GM04504 (cell line): ENCODE data around the gene NAV2.
A peak's percentile ranks its signal among the peaks of the same experiment; 100 is the strongest.
"Not testable (repeated sequence)": the region's sequence is repeated elsewhere in the genome, so short reads cannot be mapped to it uniquely, and the experiment has no call there.

Source experiments
- DNase-seq: peaks from one replicate; pipeline ENCODE4 v3.0.0-alpha.2; 2012; ENCODE audit warnings: low read depth

Gene NAV2

DNA sequence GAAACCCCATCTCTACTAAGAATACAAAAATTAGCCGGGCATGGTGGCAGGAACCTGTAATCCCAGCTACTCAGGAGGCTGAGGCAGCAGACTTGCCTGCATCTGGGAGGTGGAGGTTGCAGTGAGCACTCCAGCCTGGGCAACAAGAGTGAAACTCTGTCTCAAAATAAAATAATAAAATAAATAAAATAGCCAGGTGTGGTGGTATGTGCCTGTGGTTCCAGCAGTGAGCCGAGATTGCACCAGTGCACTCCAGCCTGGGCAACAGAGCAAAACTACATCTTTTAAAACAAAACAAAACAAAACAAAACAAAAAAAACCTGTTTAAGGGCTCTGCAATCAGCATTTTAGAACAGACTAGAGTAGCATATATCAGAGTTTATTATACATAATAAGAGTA lies 214.8 kb downstream of the NAV2 start:
- DNase-seq = not testable (repeated sequence)

DNA sequence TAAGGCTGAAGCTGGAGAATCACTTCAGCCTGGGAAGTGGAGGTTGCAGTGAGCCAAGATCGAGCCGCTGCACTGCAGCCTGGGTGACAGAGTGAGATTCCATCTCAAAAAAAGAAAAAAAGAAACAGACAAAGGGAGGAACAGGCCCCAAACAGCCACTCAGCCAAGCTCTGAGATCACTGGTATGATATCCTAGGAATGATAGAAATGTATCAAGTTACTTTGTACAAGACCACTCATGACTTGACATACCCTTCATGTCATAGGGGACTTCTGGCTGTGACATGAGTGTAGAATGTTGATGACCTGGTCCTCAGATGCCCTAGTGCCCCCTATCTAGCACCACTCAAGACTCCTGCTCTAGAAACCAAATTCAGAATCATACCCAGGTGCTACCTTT lies 216.5 kb downstream of the NAV2 start:
- DNase-seq = no peak

DNA sequence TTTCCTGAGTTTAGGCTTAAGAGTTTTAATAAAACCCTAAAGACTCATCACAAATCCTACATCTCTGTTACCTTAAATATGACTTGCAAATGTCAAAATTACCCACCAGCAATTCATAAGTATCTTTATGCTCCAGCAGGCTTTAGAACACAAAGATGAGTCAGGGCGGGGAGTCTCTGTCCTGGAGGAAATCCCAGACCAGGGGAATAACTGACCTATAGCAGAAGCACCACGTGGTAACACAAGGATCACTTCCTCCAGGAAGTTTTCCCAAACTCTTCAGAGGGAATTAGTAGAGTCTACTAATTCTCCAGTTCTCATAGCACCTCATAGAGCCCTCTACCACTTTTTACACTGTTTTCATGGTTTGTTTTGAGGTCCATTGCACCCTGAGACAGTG lies 217.0 kb downstream of the NAV2 start:
- DNase-seq = no peak

DNA sequence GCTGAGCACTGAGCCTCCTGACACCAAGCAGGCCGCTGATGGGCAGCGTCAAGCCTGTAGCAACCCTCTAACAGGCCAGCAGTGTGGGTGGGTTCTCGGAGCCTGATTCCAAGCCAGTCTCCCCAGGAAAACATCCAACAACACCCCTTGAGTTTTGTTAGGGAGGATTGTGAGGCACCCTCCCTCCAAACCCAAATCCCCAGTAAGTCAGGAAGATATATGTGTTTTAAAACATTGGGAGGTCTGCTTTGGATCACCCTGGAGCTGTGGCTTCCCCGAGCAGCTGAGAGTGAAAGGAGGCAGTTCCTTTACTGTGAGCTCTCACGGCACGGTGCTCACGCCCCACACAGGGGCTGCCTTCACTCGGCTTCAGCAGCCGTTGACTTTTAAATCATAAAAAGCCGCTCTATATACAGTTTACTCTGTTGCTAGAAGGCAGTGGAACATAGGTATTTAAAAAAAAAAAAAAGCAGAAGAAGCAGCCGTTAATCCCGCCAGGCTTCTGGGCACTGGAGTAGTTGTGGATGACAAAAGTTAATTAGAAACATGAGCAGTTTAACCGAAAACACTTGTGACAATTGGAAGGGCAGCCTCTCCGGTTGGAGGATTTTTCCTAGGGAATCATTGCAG lies 218.6 kb downstream of the NAV2 start:
- DNase-seq = no peak

DNA sequence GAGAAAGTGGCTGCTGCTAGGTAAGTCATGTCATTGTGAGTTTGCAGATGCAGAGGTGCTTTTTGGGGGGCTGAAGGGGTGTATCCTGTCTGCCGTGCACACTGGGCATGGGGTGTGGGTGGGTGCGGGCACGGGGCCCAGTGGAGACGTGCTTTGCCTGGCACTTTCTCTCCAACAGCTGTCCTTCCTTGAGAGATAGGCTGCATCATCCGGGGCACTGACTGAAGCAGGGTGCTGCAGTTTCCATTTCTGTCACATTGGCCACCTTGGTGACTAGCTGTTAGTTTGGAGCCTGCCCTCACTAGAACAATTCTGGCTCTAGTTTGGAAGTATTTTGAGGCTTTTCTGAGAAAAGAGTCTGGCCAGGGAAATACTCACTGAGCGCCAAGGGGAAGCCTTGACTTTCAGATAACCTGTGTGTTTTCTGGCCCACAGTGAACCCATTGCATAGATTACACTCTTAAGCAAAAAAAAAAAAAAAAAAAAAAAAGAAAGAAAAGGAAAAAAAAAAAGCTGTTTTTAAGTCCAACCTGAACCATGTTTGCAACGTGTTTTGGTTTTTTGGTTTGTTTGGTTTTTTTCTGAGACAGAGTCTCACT lies 219.2 kb downstream of the NAV2 start:
- DNase-seq = no peak

DNA sequence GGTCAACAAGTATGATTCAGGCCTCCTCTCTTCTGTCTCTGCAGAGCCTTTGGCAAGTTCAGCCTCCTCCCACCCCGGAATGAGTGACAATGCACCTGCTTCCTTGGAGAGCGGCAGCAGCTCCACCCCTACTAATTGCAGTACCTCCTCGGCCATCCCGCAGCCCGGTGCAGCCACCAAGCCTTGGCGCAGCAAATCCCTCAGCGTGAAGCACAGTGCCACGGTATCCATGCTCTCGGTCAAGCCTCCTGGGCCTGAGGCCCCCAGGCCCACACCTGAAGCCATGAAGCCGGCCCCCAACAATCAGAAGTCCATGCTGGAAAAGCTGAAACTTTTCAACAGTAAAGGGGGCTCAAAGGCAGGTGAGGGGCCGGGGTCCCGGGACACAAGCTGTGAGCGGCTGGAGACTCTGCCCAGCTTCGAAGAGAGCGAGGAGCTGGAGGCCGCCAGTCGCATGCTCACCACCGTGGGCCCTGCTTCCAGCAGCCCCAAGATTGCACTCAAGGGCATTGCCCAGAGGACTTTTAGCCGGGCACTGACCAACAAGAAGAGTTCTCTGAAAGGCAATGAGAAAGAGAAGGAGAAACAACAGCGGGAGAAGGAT lies 220.6 kb downstream of the NAV2 start:
- no peak for DNase-seq

DNA sequence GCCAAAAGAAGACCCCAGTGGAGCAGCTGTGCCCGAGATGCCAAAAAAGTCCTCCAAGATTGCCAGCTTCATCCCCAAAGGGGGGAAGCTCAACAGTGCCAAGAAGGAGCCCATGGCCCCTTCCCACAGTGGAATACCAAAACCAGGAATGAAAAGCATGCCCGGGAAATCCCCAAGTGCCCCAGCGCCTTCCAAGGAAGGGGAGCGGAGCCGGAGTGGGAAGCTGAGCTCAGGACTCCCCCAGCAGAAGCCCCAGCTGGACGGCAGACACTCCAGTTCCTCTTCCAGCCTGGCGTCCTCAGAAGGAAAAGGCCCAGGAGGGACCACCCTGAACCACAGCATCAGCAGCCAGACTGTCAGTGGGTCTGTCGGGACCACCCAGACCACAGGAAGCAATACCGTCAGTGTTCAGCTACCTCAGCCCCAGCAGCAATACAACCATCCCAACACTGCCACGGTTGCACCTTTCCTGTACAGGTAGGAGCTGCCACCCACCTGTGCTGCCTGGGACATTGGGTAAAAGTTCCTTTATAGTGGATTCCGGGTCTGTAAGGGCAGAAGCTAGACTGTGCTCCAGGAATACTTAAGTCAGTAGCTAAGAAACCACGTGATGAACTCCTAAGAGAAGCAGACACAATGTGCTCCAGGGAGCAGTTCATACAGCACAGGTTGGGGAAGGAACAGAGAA lies 221.3 kb downstream of the NAV2 start:
- no peak for DNase-seq

DNA sequence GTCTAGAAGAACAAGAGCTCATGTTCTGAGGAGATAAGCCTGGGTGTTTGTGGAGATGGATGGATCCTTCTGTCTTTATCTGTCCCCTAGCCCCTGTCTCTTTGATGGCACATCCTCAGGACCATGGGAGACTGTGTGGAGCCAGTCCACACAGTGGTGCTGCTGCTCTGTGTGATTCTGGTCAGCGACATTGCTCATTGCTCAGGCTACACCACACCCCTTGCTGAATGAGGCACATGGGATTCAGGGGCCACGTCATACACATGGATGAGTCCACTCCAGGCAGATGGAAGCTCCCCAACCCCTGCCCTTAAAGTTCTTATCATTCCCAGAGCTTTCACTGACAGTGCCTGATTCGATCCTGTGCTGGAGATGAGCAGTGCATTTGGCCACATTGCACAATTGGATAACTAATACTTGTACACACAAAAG lies 222.2 kb downstream of the NAV2 start:
- peak; percentile 77 for DNase-seq

DNA sequence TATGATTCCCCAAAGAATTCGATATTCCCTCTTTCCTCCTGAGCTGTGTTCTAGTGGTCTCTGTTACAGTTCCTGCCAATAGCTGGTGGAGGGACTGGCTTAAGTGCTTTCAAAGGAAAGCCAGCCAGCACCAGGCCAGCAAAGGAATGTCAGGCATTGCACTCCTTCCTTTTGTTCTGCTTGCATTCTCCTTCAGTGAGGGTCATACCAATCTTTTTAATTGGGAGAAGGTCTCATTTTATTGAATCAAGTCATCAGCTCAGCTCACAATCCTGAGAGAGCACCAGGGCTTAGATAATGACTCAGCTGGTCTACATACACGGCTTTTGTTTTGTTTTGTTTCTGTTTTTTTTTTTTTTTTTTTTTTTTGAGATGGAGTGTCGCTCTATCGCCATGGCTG lies 222.9 kb downstream of the NAV2 start:
- peak; percentile 64 for DNase-seq

DNA sequence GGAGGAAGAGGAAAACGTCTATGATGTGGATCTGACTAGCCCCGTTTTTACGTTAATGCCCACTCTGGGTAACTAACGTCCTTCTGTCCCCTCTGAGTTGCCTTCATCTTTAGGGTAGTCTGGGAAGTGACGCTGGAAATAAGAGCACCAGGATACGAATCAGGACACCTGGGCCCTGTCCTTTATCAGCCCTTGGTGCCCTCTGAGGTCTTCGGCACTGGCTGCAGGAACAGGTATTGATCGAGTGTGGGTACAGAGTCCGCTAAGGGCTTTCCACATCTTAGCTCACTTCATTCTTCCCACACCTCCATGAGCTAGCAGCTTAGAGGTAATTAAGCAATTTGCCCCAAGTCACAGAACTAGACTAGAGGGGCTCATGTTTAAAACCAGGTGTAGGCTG lies 223.8 kb downstream of the NAV2 start:
- no peak for DNase-seq

DNA sequence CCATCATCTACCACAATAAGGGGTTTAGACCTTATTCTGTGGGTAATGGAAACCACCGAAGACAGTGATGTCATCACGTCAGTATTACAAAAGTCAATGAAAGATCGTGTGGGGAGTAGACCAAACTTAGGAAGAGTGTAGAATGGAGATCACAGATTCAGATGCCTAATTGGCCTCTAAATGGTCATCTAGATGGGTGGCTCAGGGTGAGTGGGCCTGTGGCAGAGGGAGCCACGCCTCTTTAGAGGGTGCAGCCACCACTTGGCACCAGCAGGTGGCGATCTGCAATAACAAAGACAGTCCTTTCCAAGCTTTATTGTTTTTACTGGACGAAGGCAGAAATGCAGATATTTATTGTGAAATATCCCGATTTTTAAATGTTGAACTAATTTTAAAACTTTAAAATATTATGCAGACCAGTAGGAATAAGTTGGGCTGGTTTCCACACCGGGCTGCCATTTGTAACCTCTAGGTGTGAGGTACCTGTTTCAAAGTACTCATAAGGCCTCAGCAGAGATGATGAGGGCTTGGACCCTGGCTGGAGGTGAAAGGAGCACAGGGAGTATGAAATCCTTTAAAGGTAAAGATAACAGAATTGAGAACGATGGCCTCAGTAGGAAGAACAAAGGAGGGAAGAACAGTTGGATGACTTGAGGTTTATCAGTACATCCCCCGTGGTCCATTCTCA lies 225.7 kb downstream of the NAV2 start:
- no peak for DNase-seq

DNA sequence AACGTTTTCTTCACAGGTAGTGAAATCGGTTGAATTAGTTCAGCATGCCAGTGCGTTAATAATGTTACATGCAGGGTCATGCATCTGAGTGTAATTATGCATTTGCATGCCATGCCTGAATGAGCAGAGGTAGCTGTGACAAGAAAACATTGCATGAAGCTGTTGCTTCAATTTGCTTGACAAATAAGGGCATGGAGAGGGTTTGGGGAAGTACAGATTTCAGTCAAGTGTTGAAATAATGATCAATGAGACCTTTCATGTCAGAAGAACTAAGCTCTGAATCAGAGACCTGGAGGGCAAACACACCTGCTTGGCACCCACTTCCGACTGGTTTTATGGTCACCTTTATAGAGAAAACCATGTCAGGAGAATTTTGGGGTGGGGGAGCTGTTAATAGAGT lies 226.2 kb downstream of the NAV2 start:
- DNase-seq = no peak

DNA sequence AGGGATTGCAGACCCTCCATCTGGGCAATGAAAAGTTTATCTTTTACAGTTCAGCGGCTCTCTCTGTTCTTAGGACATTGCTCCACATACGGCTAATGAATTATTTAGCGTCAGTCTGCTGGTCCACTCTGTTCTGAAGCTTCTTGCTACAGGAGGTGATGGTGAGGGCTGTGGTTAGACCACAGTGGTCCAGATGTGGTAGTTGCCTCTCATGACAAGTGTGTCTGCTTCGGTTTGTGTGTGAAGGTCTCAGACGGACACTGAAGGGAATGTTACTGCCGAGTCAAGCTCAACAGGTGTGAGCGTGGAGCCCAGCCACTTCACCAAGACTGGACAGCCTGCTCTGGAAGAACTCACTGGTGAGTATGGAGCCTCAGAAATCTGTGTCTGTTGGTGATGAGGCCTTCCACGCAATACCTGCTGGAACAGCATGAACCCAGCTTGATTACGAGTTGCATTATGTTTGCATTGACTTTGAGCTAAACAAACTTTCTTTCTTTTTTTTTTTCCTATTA lies 226.8 kb downstream of the NAV2 start:
- DNase-seq = no peak

DNA sequence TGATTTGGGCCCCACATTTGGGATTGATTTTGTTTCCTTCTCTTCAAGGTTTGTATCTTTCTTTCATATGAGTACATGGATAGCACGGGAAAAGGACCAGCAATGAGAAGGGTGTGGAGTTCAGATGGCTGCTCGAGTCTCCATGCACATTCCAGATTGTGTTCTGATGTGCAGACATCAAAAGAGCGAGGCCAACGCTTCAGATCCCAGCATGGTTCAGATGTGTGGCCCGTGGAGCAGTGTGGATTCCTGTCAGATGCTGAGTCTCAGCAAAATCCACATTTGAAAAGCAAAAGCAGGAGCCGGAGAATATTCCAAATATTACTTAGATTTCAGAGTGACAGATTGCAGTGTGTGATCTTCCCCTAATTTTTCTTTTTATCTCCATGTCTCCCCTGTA lies 228.2 kb downstream of the NAV2 start:
- DNase-seq = no peak

DNA sequence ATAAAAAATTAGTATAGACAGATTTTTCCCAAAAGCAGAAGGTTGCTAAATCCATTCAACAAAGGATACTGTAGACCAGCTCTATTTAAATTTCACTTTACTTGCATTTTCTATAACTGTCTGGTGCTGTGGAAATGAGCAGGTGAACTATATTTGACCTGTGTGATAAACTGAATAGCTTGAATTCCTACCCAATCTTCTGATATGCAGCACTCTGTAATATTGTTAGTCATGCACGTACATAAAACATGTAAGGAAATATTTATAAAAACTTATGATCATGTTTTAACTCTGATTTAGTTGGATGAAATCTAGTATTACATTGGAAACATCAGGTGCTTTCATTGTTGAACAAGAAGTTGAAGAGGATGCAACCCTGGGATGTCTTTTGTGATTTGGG lies 234.0 kb downstream of the NAV2 start:
- DNase-seq = no peak

DNA sequence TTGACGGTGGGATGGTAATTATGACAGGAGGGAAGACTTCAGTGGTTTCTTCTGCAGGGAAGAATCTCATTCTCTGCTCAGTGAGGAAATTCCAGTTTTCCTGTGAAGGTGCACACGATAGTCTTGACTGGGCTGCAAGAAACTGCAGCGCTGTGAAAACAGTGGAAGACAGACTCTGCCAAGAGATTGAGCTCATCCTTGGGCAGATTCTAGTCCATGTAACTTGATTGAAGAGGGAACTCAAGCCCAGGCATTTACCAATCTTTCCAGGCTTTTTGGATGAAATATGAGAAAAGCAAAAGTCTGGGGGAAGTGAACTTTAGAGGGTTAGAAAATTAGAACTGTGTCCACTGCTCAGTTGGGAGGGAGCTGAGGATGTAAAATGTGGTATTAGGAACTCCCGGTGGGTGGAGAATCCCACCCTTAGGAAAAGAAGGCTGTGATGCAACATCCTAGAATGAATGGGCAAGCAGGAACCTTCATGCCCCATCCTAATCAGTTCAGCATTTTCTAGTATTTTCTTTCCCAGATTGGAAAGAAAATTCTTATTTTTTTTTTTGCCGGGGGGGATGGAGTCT lies 235.0 kb downstream of the NAV2 start:
- no peak for DNase-seq

DNA sequence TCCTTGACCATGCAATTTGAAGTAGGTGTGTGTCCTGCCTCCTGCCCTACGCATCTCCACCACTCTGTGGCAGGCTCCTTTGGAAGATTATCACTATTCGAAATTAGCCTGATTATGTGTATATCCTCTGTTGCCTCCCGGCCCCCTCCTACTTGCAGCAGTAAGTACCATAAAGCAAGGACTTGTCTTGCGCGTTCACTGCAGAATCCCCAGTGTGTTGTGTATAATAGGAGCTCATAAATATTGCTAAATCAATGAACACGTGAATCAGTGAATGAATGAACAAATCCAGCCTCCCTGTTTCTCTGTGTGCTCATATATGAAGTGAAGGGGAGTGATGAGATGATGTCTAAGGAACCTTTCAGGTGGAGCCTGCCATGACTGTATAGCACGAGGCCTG lies 237.0 kb downstream of the NAV2 start:
- no peak for DNase-seq

DNA sequence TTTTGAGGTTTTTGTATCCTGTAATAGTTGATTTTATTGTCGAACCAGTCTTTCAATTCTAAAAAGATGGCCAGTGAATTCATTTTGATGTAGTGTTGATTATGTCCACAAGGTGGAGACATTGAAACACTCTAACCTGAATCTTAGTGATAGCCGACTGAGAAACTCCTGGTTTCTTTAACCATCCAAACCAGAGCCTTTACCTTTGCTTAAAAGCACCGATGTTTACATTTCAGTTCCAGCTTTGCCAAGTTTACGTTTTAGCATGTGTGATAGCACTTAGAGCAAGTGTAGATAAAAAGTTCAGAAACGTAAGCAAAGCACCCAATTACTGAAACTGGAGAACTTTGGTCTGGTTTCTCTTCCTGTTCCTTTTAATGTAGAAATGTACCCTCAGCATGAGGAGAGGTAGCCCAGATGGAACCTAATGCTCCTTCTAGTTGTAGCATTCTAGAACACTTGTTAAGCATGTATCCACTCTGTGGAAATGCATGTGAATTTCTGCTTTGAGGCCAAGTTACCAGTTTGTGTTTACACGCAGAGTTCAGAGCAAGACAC lies 239.0 kb downstream of the NAV2 start:
- no peak for DNase-seq

DNA sequence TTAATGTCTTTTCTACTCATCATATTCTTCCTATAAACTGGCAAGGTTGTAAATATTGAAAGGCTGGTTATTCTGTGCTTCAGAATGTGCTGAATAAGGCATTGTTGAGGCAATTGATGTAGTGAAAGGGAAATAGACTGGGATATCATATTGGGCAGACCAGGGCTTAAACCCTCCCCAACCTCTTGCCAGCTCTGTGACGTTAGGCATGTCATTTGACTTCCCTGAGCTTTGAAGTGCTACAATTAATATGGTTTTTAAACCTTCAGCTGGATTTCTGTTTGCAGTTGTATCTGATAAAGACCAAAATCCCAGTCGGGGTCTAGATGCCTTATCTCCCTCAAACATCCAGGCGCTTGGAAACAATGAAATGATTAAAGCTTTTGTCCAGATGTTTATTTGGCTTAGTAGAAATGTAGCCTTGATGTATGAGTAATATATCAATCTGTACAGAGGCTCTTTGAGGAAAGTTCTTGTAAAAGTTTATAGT lies 239.5 kb downstream of the NAV2 start:
- DNase-seq = no peak

DNA sequence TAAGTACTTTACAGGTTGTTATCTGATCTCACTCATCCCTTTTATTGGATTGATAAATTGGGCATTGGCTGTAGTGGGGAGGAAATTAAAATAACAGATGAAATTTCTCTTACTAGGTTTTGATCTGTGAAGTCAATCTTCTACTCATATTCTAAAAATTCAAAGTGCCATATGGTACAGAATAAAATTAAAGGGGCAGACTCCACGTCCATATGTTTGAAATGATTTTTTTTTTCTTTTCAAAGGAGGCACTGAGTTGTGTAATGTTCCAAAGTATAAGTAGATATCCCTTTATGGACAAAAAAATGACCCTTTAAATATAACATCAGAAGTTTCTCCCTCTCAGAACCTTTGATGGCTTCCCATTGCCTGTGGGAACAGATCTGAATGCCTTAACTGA lies 240.3 kb downstream of the NAV2 start:
- DNase-seq = no peak

DNA sequence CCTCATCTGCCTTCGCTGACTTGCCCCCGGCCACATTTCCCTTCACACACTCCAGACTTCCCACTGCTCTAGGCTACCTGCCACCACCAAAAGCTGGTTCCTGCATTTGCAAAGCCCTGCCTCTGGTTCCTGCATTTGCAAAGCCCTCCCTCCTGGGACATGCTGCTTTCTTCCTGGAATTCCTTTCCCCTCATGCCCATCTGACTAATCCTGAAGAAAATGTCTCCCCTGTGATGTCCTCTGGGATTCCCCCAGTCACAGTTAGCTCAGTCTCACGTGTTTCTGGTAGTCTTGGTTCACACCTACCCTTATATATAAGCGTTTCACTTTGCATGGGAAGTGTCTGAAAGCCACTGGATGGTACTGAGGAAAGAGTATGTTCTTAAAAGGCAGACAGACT lies 240.7 kb downstream of the NAV2 start:
- DNase-seq = no peak

DNA sequence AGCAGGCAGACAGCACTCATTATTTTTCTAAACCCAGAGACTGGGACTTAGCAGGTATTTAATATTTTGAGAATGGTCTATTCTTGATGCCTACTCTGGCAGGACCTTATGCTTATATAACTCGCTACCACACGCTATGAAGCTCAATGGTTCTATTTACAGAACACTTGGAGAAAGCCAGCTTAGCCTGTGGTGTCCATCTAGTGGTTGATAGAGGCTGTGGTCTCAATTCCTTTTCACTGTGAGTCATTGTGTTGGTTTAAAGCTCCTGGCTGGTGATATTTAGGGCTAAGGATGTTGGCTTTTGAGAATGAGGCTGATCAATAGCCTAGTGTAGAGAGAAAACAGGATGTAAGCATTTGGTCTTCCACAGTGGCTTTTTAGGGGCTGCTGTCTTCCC lies 241.3 kb downstream of the NAV2 start:
- DNase-seq = no peak
